Thoracic aorta (tissue), 2 donors: Measurements from ENCODE around the gene FAM117B. TPM values are rescaled to one million over a fixed set of nuclear protein-coding genes. Genes with fewer than 3 reads are reported as not detected.
"Not testable (repeated sequence)": the region's sequence is repeated elsewhere in the genome, so short reads cannot be mapped to it uniquely, and the experiment has no call there.

Experiments
- ATAC-seq: fragments of 150-250 bp; one replicate; pipeline ENCODE4 v1.8.0; 2017; ENCODE audit warnings: low read depth; ENCODE audit not compliant: insufficient number of reproducible peaks, low FRiP score
- DNase-seq: peaks from one replicate; pipeline ENCODE4 v3.0.0-alpha.2; 2020; ENCODE audit warnings: low spot score
- H3K27ac ChIP-seq, 2 donors: fragments of 200-600 bp; sonication (generic); 1 replicate in 1 of 2; 2 replicates in 1 of 2; pipeline ENCODE4 v1.5.1; 2016; ENCODE audit warnings: mild to moderate bottlenecking in 2 of 2, moderate library complexity in 2 of 2
- H3K27me3 ChIP-seq: fragments of 200-600 bp; sonication (generic); replicated peaks from 2 replicates; pipeline ENCODE4 v1.6.0; 2016; ENCODE audit warnings: mild to moderate bottlenecking; ENCODE audit not compliant: insufficient read depth
- H3K36me3 ChIP-seq: fragments of 200-600 bp; sonication (generic); one replicate; pipeline ENCODE4 v1.5.1; 2016
- H3K4me1 ChIP-seq, 2 donors: fragments of 200-600 bp; sonication (generic); 1 replicate in 1 of 2; 2 replicates in 1 of 2; pipeline versions ENCODE4 v1.5.1 to v1.6.0; 2016; ENCODE audit warnings: low read depth in 2 of 2, mild to moderate bottlenecking in 1 of 2; ENCODE audit not compliant: control insufficient read depth in 1 of 2
- H3K4me3 ChIP-seq: fragments of 200-600 bp; sonication (generic); 2 replicates; pipeline ENCODE4 v1.5.1; 2016; ENCODE audit warnings: mild to moderate bottlenecking
- H3K9me3 ChIP-seq: fragments of 200-600 bp; sonication (generic); 2 replicates; pipeline ENCODE4 v1.5.1; 2016
- CTCF ChIP-seq: fragments of 200-600 bp; sonication (generic); IDR thresholded peaks from one replicate; pipeline ENCODE4 v1.5.1; 2019; ENCODE audit warnings: antibody characterized with exemption
- total RNA-seq, 2 donors: library from RNA; depleted of rRNA; stranded (reverse); fragments of >200 nt; gene quantifications; one replicate each; pipeline versions ENCODE4 v1.1.0 to v1.2.3, GENCODE V29; 2016

The FAM117B gene
- total RNA-seq, 2 donors from 2014 or later = 5.3 to 5.6 TPM

GRCh38 chr2:202653890-202654289 is 19.1 kb downstream of the FAM117B start:
- H3K27ac ChIP-seq = no peak overlapping the region

GRCh38 chr2:202657876-202658275 is 23.1 kb downstream of the FAM117B start:
- DNase-seq (no peak), ATAC-seq (no peak)
- TF ChIP-seq CTCF = no peak
- no peaks in the 10 kb centered on the region for H3K9me3 ChIP-seq
- no peak overlapping the region for H3K27ac ChIP-seq
- no peak overlapping the region for H3K4me3 ChIP-seq
- H3K27me3 ChIP-seq = no peaks in the 10 kb centered on the region
- H3K4me1 ChIP-seq = peaks cover 0 to 15% of the 10 kb centered on the region in 2 donors
- no peaks in the 10 kb centered on the region for H3K36me3 ChIP-seq

More at GRCh38 chr2:202653890-202654289, 19.1 kb downstream of the FAM117B start:
- Histone ChIP-seq H3K27me3 (no peaks in the 10 kb centered on the region), H3K4me3 (no peak overlapping the region), H3K9me3 (no peaks in the 10 kb centered on the region), H3K36me3 (no peaks in the 10 kb centered on the region), H3K4me1 (peaks cover 0 to 8% of the 10 kb centered on the region in 2 donors)
- no peak for TF ChIP-seq CTCF
- DNase-seq (no peak), ATAC-seq (no peak)

GRCh38 chr2:202660796-202661195 is 26.0 kb downstream of the FAM117B start:
- no peak for ATAC-seq

GRCh38 chr2:202669841-202670240 is 35.1 kb downstream of the FAM117B start:
- no peaks in the 10 kb centered on the region for H3K9me3 ChIP-seq
- no peak for TF ChIP-seq CTCF
- H3K36me3 ChIP-seq = no peaks in the 10 kb centered on the region
- no peak overlapping the region for H3K4me3 ChIP-seq
- DNase-seq (no peak), ATAC-seq (no peak)
- peaks cover 0 to 24% of the 10 kb centered on the region in 2 donors for H3K4me1 ChIP-seq
- H3K27ac ChIP-seq = no peak overlapping the region
- no peaks in the 10 kb centered on the region for H3K27me3 ChIP-seq

More at GRCh38 chr2:202660796-202661195, 26.0 kb downstream of the FAM117B start:
- Histone ChIP-seq H3K27me3 (no peaks in the 10 kb centered on the region), H3K27ac (no peak overlapping the region), H3K9me3 (no peaks in the 10 kb centered on the region), H3K4me3 (no peak overlapping the region), H3K36me3 (no peaks in the 10 kb centered on the region), H3K4me1 (peaks cover 0 to 18% of the 10 kb centered on the region in 2 donors)
- DNase-seq = no peak
- TF ChIP-seq CTCF = no peak

GRCh38 chr2:202671317-202672035 is 36.7 kb downstream of the FAM117B start:
- no peak for DNase-seq
- no peak for ATAC-seq
- no peaks in the 10 kb centered on the region for H3K36me3 ChIP-seq
- no peak overlapping the region for H3K27ac ChIP-seq
- H3K9me3 ChIP-seq = no peaks in the 10 kb centered on the region
- peaks cover 0 to 9% of the 10 kb centered on the region in 2 donors for H3K4me1 ChIP-seq
- H3K4me3 ChIP-seq = no peak overlapping the region
- no peaks in the 10 kb centered on the region for H3K27me3 ChIP-seq
- no peak for TF ChIP-seq CTCF

GRCh38 chr2:202675097-202675496 is 40.3 kb downstream of the FAM117B start:
- not testable (repeated sequence) for H3K4me3 ChIP-seq, H3K9me3 ChIP-seq, H3K27ac ChIP-seq, H3K4me1 ChIP-seq, ATAC-seq, H3K27me3 ChIP-seq, DNase-seq, H3K36me3 ChIP-seq
